GM12878 (cell line): ENCODE data around the gene ZXDC. TPM values are rescaled to one million over a fixed set of nuclear protein-coding genes. Genes with fewer than 3 reads are reported as not detected.

ENCODE experiments used
- ATAC-seq: fragments of 200-7000 bp; cut with Tn5 transposase; 3 replicates; pipeline ENCODE4 v1.9.1; 2020; ENCODE audit warnings: mild to moderate bottlenecking, moderate library complexity
- BruUV-seq: library from RNA; stranded (reverse); fragments of 400-500 nt; replicated peaks from 2 replicates; lab custom pipeline; 2021; lab: Mats Ljungman, UMichigan
- CTCF ChIA-PET: fragments of 300-600 bp; sonication (Branson Sonifier 250); formaldehyde crosslinking; extraction: SDS; loops from one replicate; lab custom pipeline; 2021; ENCODE audit warnings: inconsistent platforms; lab: Yijun Ruan, JAX
- POLR2A ChIA-PET: fragments of 350-600 bp; formaldehyde crosslinking; extraction: SDS; loops from one replicate; lab custom pipeline; 2021; ENCODE audit warnings: inconsistent platforms; lab: Charles Lee
- RAD21 ChIA-PET: fragments of 300-600 bp; sonication (Branson Sonifier 250); formaldehyde crosslinking; loops from one replicate; lab custom pipeline; 2023; ENCODE audit warnings: antibody characterized with exemption; ENCODE audit not compliant: unreplicated experiment; lab: Charles Lee
- SMC1A ChIA-PET: fragments of 300-600 bp; sonication (Branson Sonifier 250); formaldehyde crosslinking; loops from one replicate; lab custom pipeline; 2023; ENCODE audit not compliant: unreplicated experiment, uncharacterized antibody; lab: Charles Lee
- DNase-seq: peaks from one replicate; pipeline ENCODE4 v3.0.0-alpha.2; 2011; ENCODE audit warnings: low read depth, low spot score
- FAIRE-seq: peaks from 3 replicates; lab custom pipeline; 2011; peaks lifted over from hg19 to GRCh38; lab: Jason Lieb, UNC
- H2AFZ ChIP-seq: 2 replicates; pipeline ENCODE4 v1.6.0; 2011; ENCODE audit warnings: low read depth, low read length, control low read depth; ENCODE audit not compliant: control insufficient read depth
- H3K27ac ChIP-seq: 2 replicates; pipeline ENCODE4 v1.5.1; 2011; ENCODE audit warnings: control low read depth; ENCODE audit not compliant: control insufficient read depth, insufficient read depth
- H3K27me3 ChIP-seq, 2 experiments: replicated peaks in 1 of 2; 2 replicates each; pipeline versions ENCODE4 v1.6.0 to v1.6.1; 2011; ENCODE audit warnings: low read length in 1 of 2; ENCODE audit not compliant: control insufficient read depth in 2 of 2, insufficient read depth in 2 of 2
- H3K36me3 ChIP-seq, 2 experiments: 2 replicates each; pipeline ENCODE4 v1.5.1; 2011; ENCODE audit warnings: low read length in 1 of 2; ENCODE audit not compliant: control insufficient read depth in 2 of 2, insufficient read depth in 2 of 2
- H3K4me1 ChIP-seq: 2 replicates; pipeline ENCODE4 v1.6.1; 2011; ENCODE audit warnings: mild to moderate bottlenecking, low read length, moderate library complexity, mixed read lengths; ENCODE audit not compliant: control insufficient read depth, insufficient read depth
- H3K4me2 ChIP-seq: 2 replicates; pipeline ENCODE4 v1.6.0; 2011; ENCODE audit warnings: control low read depth; ENCODE audit not compliant: control insufficient read depth, insufficient read depth
- H3K4me3 ChIP-seq: fragments of 200-600 bp; sonication (generic); 2 replicates; pipeline ENCODE4 v1.5.1; 2016
- H3K79me2 ChIP-seq: 2 replicates; pipeline ENCODE4 v1.6.0; 2011; ENCODE audit warnings: low read length; ENCODE audit not compliant: control insufficient read depth, insufficient read depth
- H3K9ac ChIP-seq: 2 replicates; pipeline ENCODE4 v1.8.0; 2011; ENCODE audit warnings: low read length, control low read depth, mixed read lengths; ENCODE audit not compliant: control insufficient read depth, insufficient read depth
- H3K9me3 ChIP-seq: replicated peaks from 3 replicates; pipeline ENCODE4 v1.5.1; 2011; ENCODE audit warnings: mild to moderate bottlenecking, low read length; ENCODE audit not compliant: control insufficient read depth, insufficient read depth
- H4K20me1 ChIP-seq: 2 replicates; pipeline ENCODE4 v1.6.0; 2011; ENCODE audit not compliant: control insufficient read depth, insufficient read depth
- EED ChIP-seq: sonication (generic); IDR thresholded peaks from 2 replicates; pipeline ENCODE4 v1.6.1; 2016; ENCODE audit warnings: antibody characterized with exemption, low read depth
- FOXK2 ChIP-seq: fragments of 450-650 bp; IDR thresholded peaks from 2 replicates; pipeline ENCODE4 v1.6.1; 2017; ENCODE audit warnings: mild to moderate bottlenecking, moderate library complexity
- HDAC2 ChIP-seq: fragments of 200-600 bp; sonication (generic); IDR thresholded peaks from 2 replicates; pipeline ENCODE4 v1.6.1; 2017
- JUND ChIP-seq: IDR thresholded peaks from 2 replicates; pipeline ENCODE4 v1.6.1; 2012; ENCODE audit warnings: low read depth, mild to moderate bottlenecking, low read length, improper control_type of control experiment, moderate library complexity
- MYC ChIP-seq: IDR thresholded peaks from 2 replicates; pipeline ENCODE4 v1.6.1; 2011; ENCODE audit warnings: mild to moderate bottlenecking, low read length, moderate library complexity, inconsistent platforms; ENCODE audit not compliant: insufficient read depth, insufficient replicate concordance, insufficient read length, severe bottlenecking
- NFYB ChIP-seq: IDR thresholded peaks from 2 replicates; pipeline ENCODE4 v1.6.1; 2011; ENCODE audit warnings: low read depth, mild to moderate bottlenecking, low read length, improper control_type of control experiment, moderate library complexity; ENCODE audit not compliant: insufficient read depth
- NR2C1 ChIP-seq: fragments of 450-650 bp; IDR thresholded peaks from 2 replicates; pipeline ENCODE4 v1.6.1; 2017; ENCODE audit warnings: antibody characterized with exemption, mild to moderate bottlenecking, moderate library complexity
- PAX5 ChIP-seq: IDR thresholded peaks from 2 replicates; pipeline ENCODE4 v1.6.1; 2011; ENCODE audit warnings: low read depth, low read length, borderline replicate concordance
- RELA ChIP-seq: fragments of 450-650 bp; IDR thresholded peaks from 2 replicates; pipeline ENCODE4 v1.8.0; 2014; ENCODE audit warnings: borderline replicate concordance; ENCODE audit not compliant: partially characterized antibody
- SIN3A ChIP-seq: IDR thresholded peaks from 2 replicates; pipeline ENCODE4 v1.6.1; 2012; ENCODE audit warnings: low read depth, low read length, improper control_type of control experiment
- SMAD5 ChIP-seq: IDR thresholded peaks from 2 replicates; pipeline ENCODE4 v1.6.1; 2016; ENCODE audit warnings: antibody characterized with exemption, low read depth
- SMARCA5 ChIP-seq: fragments of 450-650 bp; IDR thresholded peaks from 2 replicates; pipeline ENCODE4 v1.6.1; 2017; ENCODE audit warnings: mild to moderate bottlenecking
- SMC3 ChIP-seq: IDR thresholded peaks from 2 replicates; pipeline ENCODE4 v1.6.1; 2011; ENCODE audit warnings: low read length, improper control_type of control experiment, borderline replicate concordance
- WGBS: methylation state at CpG from one replicate; pipeline ENCODE4 v1.1.6; 2016; ENCODE audit warnings: low lambda C conversion rate; ENCODE audit not compliant: insufficient replicate concordance, insufficient coverage; ENCODE audit errors: missing lambda C conversion rate; 5-methylcytosine and 5-hydroxymethylcytosine counted together
- in situ Hi-C: fragments of 300-500 bp; cut with MboI; formaldehyde crosslinking; loops from 9 replicates; pipeline ENCODE4 v1.14.3; 2018; ENCODE audit warnings: mixed read lengths
- intact Hi-C: fragments of 100-400 bp; cut with micrococcal nuclease; formaldehyde crosslinking; loops from one replicate; pipeline ENCODE4 v1.14.2; 2022; ENCODE audit not compliant: unreplicated experiment
- polyA plus RNA-seq, 11 experiments: library from polyadenylated mRNA; depleted of rRNA in 4 of 11; unstranded in 6 of 11; stranded (reverse) in 5 of 11; fragments of >200 nt; fragmentation: Nextera tagmentation in 4 of 11; fragmentation: Illumina TruSeq in 1 of 11; extraction: Ambion mirVana in 4 of 11; extraction: Trizol in 1 of 11; gene quantifications; 1 replicate in 1 of 11; 2 replicates in 10 of 11; pipeline versions ENCODE4 v1.2.1 to v1.2.3, GENCODE V29; 2011 to 2016; ENCODE audit warnings: inconsistent platforms in 2 of 11, missing spikeins in 2 of 11, low read depth in 1 of 11
- total RNA-seq, 4 experiments: library from RNA; depleted of rRNA in 3 of 4; stranded (reverse); fragments of >200 nt in 3 of 4; fragmentation: Illumina TruSeq in 1 of 4; extraction: Trizol in 1 of 4; gene quantifications; 2 replicates each; pipeline versions ENCODE4 v1.2.1 to v1.2.3, GENCODE V29; 2013 to 2021
- TF ChIP-seq, protein P1 (sequence below): fragments of 450-650 bp; IDR thresholded peaks from 2 replicates; pipeline ENCODE4 v1.6.1; 2016; ENCODE audit warnings: mild to moderate bottlenecking, moderate library complexity, borderline replicate concordance

ZXDC gene
- total and polyA plus RNA-seq, 10 of the 15 experiments (the other 5 are each of a cell fraction or from before 2014, with no cell fraction given) = 0.72 to 15.3 (median 8.5) TPM

DNA sequence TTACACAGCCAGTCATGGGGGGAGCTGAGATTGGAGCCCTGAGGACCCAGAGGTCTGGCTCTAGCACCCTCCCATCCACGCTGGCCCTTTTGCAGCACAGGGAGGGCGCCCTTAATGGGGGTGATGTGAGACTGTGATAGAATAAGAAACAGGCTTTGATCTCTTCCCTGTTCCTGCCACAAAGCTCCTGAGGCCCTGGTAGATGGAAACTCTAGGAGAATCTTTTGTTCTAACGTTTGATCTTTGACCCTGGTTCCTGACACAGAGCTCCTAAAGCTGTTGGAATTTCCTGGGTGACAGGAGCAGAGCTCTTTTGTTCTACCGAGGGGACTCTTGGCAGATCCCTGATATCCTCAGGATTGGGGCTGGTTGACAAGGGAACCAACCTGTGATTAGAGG, 43.1 kb upstream of the ZXDC start:
- BruUV-seq = no TSS peak
- Histone ChIP-seq H3K27ac (no peak overlapping the region), H3K36me3 (no peaks in the 10 kb centered on the region), H4K20me1 (no peaks in the 10 kb centered on the region; the same call in 1 of the 2 replicates), H3K4me2 (no peak overlapping the region), H3K4me1 (no peaks in the 10 kb centered on the region), H3K27me3 (no peaks in the 10 kb centered on the region; a peak in 1 of 4 replicates), H3K4me3 (no peak overlapping the region), H3K79me2 (no peaks in the 10 kb centered on the region), H3K9ac (no peak overlapping the region), H2AFZ (no peak overlapping the region), H3K9me3 (no peaks in the 10 kb centered on the region)
- 31% methylated on average over 4 of the region's 4 CpGs for WGBS
- ATAC-seq (no peak), DNase-seq (no peak), FAIRE-seq (no peak)
- ChIA-PET RAD21 (no interaction called here), POLR2A (no interaction called here), CTCF (no interaction called here), SMC1A (no interaction called here)
- in situ Hi-C loops = no loop called here
- TF ChIP-seq JUND (no peak), MYC (no peak)
- intact Hi-C loops = no loop called here

DNA sequence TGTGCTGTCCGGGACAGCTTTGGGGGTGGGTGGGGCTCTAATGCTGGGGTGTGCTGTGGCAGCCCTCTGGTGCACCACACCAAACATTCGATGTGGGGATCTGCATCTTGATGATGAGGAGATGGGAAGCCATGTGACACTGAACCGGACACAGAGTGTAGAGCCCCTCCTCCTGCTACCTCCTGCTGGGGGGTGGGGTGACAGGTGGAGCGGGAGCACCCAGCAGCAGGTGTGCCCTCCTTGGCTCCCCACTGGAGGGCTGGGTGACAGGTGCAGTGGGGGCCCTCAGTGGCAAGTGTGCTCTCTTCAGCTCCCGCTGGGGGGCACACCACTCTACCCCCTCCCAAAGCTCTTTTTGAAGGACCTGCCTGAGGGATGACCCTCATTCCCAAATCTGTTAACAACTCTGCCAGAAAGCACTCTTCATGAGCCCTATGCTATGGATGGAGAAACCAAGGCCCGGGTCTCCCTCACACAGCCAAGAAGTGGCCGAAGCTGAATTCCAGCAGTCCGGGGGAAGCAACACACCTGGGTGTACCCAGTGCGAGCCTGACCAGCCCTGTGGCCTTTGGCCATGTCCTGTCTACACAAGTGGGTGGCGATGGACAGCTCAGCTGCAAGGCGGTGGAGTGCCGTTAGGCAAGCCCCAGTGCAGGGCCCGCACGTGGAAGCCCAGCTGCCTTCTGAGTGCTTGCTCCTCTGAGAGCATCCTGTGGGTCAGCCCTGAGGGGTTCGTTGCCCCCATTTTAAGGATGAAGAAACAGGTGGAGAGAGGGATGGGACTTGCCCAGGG, 42.5 kb upstream of the ZXDC start:
- no TSS peak for BruUV-seq
- 53% methylated on average over 14 of the region's 15 CpGs for WGBS
- no peak for DNase-seq
- in situ Hi-C loops (no loop called here), intact Hi-C loops (no loop called here)
- no peaks in the 10 kb centered on the region; a peak in 1 of 4 replicates for H3K27me3 ChIP-seq
- H3K79me2 ChIP-seq = no peaks in the 10 kb centered on the region
- H4K20me1 ChIP-seq = no peaks in the 10 kb centered on the region; the same call in 1 of the 2 replicates
- H3K36me3 ChIP-seq = no peaks in the 10 kb centered on the region
- SMC1A ChIA-PET = no interaction called here
- POLR2A ChIA-PET = no interaction called here
- no peak overlapping the region for H2AFZ ChIP-seq
- no peak overlapping the region for H3K4me3 ChIP-seq
- no peak for FAIRE-seq
- H3K4me1 ChIP-seq = no peaks in the 10 kb centered on the region
- H3K9ac ChIP-seq = no peak overlapping the region
- CTCF ChIA-PET = no interaction called here
- H3K27ac ChIP-seq = no peak overlapping the region
- no peak overlapping the region for H3K4me2 ChIP-seq
- RAD21 ChIA-PET = no interaction called here
- no peak for ATAC-seq
- no peaks in the 10 kb centered on the region for H3K9me3 ChIP-seq
- no peak for TF ChIP-seq FOXK2
- TF ChIP-seq SMARCA5 = no peak
- no peak for TF ChIP-seq SIN3A
- TF ChIP-seq NR2C1 = no peak
- no peak for TF ChIP-seq HDAC2
- no peak for TF ChIP-seq PAX5
- TF ChIP-seq MYC = no peak
- TF ChIP-seq SMC3 = no peak
- TF ChIP-seq, protein P1, sequence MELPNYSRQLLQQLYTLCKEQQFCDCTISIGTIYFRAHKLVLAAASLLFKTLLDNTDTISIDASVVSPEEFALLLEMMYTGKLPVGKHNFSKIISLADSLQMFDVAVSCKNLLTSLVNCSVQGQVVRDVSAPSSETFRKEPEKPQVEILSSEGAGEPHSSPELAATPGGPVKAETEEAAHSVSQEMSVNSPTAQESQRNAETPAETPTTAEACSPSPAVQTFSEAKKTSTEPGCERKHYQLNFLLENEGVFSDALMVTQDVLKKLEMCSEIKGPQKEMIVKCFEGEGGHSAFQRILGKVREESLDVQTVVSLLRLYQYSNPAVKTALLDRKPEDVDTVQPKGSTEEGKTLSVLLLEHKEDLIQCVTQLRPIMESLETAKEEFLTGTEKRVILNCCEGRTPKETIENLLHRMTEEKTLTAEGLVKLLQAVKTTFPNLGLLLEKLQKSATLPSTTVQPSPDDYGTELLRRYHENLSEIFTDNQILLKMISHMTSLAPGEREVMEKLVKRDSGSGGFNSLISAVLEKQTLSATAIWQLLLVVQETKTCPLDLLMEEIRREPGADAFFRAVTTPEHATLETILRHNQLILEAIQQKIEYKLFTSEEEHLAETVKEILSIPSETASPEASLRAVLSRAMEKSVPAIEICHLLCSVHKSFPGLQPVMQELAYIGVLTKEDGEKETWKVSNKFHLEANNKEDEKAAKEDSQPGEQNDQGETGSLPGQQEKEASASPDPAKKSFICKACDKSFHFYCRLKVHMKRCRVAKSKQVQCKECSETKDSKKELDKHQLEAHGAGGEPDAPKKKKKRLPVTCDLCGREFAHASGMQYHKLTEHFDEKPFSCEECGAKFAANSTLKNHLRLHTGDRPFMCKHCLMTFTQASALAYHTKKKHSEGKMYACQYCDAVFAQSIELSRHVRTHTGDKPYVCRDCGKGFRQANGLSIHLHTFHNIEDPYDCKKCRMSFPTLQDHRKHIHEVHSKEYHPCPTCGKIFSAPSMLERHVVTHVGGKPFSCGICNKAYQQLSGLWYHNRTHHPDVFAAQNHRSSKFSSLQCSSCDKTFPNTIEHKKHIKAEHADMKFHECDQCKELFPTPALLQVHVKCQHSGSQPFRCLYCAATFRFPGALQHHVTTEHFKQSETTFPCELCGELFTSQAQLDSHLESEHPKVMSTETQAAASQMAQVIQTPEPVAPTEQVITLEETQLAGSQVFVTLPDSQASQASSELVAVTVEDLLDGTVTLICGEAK = no peak
- TF ChIP-seq EED = no peak
- TF ChIP-seq RELA = no peak
- no peak for TF ChIP-seq NFYB
- no peak for TF ChIP-seq SMAD5
